ENCODE measurements around the gene PTPRK.

DNA sequence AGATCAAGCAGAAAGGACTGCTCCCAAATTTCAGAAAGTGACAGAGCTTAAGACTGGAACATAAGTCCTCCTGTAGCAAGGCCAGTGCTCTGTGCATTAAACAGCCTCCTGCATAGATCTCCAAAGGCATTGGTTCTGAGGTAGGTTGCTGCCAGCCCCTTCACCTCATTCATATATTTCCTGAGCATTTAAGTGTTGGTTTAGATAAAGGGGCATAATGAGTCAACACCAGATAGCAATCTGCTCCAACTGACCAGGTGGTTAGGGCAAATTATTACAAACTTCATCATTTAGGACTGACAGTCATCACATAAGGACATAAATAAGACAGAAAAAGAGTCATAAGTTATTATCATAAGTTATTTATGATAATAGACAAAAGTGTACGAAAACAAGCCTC lies 10.7 kb downstream of the PTPRK start:
- TF ChIP-seq, protein P1, sequence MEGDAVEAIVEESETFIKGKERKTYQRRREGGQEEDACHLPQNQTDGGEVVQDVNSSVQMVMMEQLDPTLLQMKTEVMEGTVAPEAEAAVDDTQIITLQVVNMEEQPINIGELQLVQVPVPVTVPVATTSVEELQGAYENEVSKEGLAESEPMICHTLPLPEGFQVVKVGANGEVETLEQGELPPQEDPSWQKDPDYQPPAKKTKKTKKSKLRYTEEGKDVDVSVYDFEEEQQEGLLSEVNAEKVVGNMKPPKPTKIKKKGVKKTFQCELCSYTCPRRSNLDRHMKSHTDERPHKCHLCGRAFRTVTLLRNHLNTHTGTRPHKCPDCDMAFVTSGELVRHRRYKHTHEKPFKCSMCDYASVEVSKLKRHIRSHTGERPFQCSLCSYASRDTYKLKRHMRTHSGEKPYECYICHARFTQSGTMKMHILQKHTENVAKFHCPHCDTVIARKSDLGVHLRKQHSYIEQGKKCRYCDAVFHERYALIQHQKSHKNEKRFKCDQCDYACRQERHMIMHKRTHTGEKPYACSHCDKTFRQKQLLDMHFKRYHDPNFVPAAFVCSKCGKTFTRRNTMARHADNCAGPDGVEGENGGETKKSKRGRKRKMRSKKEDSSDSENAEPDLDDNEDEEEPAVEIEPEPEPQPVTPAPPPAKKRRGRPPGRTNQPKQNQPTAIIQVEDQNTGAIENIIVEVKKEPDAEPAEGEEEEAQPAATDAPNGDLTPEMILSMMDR (IDR thresholded peaks at IDR 0.05) = no peak
- TF ChIP-seq POLR2A (IDR thresholded peaks at IDR 0.05) = no peak
